Ovary (tissue), 9 donors: ENCODE measurements around the gene MRPL12. TPM values are rescaled to one million over a fixed set of nuclear protein-coding genes. Genes with fewer than 3 reads are reported as not detected.

Source experiments
- DNase-seq, 5 donors: peaks; one replicate each; pipeline ENCODE4 v3.0.0-alpha.2; 2019 to 2020
- H3K27ac ChIP-seq, 2 donors: fragments of 200-600 bp; one replicate each; pipeline versions ENCODE4 v1.5.1 to v1.8.0; 2019 to 2022
- H3K27me3 ChIP-seq: fragments of 200-600 bp; one replicate; pipeline ENCODE4 v1.8.0; 2022
- H3K36me3 ChIP-seq: fragments of 200-600 bp; sonication (generic); one replicate; pipeline ENCODE4 v1.5.1; 2019
- H3K4me1 ChIP-seq: one replicate; pipeline ENCODE4 v1.8.1; 2013; ENCODE audit warnings: mild to moderate bottlenecking, moderate library complexity; ENCODE audit not compliant: insufficient read depth
- H3K4me3 ChIP-seq: fragments of 200-600 bp; sonication (generic); one replicate; pipeline ENCODE4 v1.5.1; 2017
- H3K9me3 ChIP-seq, 2 donors: fragments of 200-600 bp in 1 of 2; sonication (generic) in 1 of 2; one replicate each; pipeline versions ENCODE4 v1.5.1 to v1.8.1; 2013 to 2019; ENCODE audit warnings: mild to moderate bottlenecking in 1 of 2, moderate library complexity in 1 of 2
- EP300 ChIP-seq: sonication (generic); formaldehyde crosslinking; IDR thresholded peaks from one replicate; pipeline ENCODE4 v1.6.1; 2017; ENCODE audit warnings: antibody characterized with exemption
- POLR2A ChIP-seq: fragments of 450-650 bp; IDR thresholded peaks from one replicate; pipeline ENCODE4 v1.6.1; 2017; ENCODE audit warnings: antibody characterized with exemption, mild to moderate bottlenecking, moderate library complexity
- WGBS, 3 donors: extraction: QIAGEN DNeasy Blood & Tissue Kit in 1 of 3; methylation state at CpG; one replicate each; pipeline versions ENCODE4 v1.1.5 to v1.1.7; 2013 to 2017; 5-methylcytosine and 5-hydroxymethylcytosine counted together
- intact Hi-C, 4 donors: fragments of 100-400 bp; cut with DNase I; formaldehyde crosslinking; loops; one replicate each; pipeline versions ENCODE4 v1.11.0 to v1.15.1; 2022 to 2023
- microRNA-seq, 3 donors: library from miRNA; unstranded; fragments of <30 nt; microRNA quantifications; one replicate each; pipeline versions ENCODE4 to v1.2.0, GENCODE V29; 2019 to 2020
- polyA plus RNA-seq, 2 donors: library from polyadenylated mRNA; stranded (reverse); fragments of 200-250 nt in 1 of 2; fragments of 350-450 nt in 1 of 2; fragmentation: Illumina TruSeq in 1 of 2; extraction: RNeasy Lipid Tissue Mini Kit (QIAGEN cat#74804) in 1 of 2; gene quantifications; one replicate each; pipeline ENCODE4 v1.2.3, GENCODE V29; 2013 to 2014
- small RNA-seq: library from RNA; depleted of rRNA; stranded (forward); fragments of <200 nt; gene quantifications from one replicate; pipeline ENCODE3, GENCODE V24; 2016
- total RNA-seq, 7 donors: library from RNA; depleted of rRNA in 2 of 7; stranded (reverse); fragments of >200 nt in 2 of 7; fragmentation: NEBNext Ultra II Directional in 3 of 7; extraction: Animal tissue kit (Norgen Biotek cat#: 25700) in 3 of 7; gene quantifications; one replicate each; pipeline versions ENCODE4 v1.1.0 to v1.2.4, GENCODE V29; 2016 to 2023
- TF ChIP-seq, protein P1 (sequence below), 3 donors: fragments of 450-650 bp in 2 of 3; fragments of 200-600 bp in 1 of 3; IDR thresholded peaks; one replicate each; pipeline versions ENCODE4 v1.5.1 to v1.8.0; 2016 to 2022; ENCODE audit warnings: antibody characterized with exemption in 3 of 3, mild to moderate bottlenecking in 1 of 3
- donor health status: DM: no; HTN: no; CAD: no; lungs with moderate emphysema.
- donor health status: DM: no; HTN: no; CAD: no.
- donor health status: Bipolar disorder and iron deficiency.
- donor health status: DM: yes; HTN: yes; CAD: no.
- donor health status: DM: no; HTN: no; CAD: no.
- donor health status: DM: yes; HTN: yes; CAD: no.

MRPL12 gene
- total and polyA plus RNA-seq, 9 donors, result 12.9 to 47.2 (median 36.8) TPM

DNA sequence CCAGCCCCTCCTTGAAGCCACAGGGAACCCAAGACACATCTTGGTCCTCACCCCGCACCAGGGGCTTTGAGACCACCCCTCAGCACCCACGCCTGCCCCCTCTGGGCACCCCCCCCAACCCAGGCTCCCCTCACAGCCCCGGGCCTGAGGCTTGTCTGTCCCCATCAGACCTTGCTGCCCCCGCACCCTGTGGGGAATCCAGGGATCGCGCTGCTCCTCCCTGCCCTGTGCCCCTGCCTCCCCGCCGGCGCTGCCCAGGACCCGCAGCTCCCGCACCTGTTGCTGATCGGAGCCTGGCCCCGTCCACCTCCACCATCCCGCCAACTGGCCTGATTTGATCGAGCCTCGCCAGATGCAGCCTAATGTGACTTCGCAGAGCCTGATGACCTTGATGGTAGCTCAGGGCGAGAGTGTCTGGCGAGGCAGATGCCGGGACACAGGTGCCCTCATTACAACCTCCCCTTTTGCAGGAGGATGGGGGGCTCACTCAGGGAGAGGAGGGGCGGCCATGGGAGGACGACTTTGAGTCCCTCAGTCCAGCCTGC lies 38.0 kb downstream of the MRPL12 start:
- Histone ChIP-seq H3K4me1 (no peaks in the 10 kb centered on the region), H3K4me3 (no peak overlapping the region), H3K27ac (no peak overlapping the region), H3K36me3 (no peaks in the 10 kb centered on the region), H3K9me3 (peaks cover 0 to 2% of the 10 kb centered on the region in 2 donors), H3K27me3 (no peaks in the 10 kb centered on the region)
- TF ChIP-seq EP300 (no peak), POLR2A (no peak)
- TF ChIP-seq, protein P1, sequence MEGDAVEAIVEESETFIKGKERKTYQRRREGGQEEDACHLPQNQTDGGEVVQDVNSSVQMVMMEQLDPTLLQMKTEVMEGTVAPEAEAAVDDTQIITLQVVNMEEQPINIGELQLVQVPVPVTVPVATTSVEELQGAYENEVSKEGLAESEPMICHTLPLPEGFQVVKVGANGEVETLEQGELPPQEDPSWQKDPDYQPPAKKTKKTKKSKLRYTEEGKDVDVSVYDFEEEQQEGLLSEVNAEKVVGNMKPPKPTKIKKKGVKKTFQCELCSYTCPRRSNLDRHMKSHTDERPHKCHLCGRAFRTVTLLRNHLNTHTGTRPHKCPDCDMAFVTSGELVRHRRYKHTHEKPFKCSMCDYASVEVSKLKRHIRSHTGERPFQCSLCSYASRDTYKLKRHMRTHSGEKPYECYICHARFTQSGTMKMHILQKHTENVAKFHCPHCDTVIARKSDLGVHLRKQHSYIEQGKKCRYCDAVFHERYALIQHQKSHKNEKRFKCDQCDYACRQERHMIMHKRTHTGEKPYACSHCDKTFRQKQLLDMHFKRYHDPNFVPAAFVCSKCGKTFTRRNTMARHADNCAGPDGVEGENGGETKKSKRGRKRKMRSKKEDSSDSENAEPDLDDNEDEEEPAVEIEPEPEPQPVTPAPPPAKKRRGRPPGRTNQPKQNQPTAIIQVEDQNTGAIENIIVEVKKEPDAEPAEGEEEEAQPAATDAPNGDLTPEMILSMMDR (IDR thresholded peaks at IDR 0.05), result no peak
- intact Hi-C loops, result no loop called here
- DNase-seq, result no peak
- WGBS, 3 donors, result 20 to 29% (median 21%) methylated on average over 22 of the region's 22 CpGs

DNA sequence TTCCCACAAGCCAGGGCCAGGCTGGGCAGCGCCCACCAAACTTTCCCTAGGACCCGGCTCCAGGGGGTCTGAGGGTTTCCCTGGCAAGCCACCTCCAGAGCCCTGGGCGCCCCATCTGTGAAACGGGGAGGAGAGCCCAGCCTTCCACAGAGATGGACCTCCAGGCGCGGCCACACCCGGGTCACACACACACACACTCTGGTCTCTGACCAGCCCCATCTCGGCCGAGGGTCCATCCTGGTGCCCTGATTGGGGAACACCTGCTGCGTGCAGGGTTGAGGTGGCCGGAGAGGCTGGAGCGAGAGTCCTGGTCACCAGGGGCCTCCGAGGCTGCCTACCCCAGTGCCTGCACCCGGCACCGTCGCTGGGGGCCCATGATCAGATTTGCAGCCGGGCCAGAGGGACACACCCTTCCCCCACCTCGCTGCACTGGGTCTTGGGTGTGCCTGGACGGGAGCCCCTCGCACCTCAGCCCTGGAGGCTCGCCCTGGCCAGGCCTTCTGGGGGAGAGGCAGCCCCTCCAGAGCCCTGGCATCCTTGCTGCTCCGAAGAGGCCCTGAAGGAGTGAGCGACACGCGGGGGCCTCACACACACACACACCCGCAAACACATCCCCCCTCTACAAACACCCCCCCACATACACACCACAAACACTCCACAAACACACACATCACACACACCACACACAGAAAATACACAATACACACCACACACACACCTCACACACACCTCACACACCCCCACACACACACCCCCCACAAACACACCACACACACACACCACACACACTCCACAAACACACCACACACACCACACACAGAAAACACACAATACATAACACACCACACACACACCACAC lies 38.7 kb downstream of the MRPL12 start:
- TF ChIP-seq, protein P1 (IDR thresholded peaks at IDR 0.05), result no peak
- TF ChIP-seq EP300 (no peak), POLR2A (no peak)

More for the DNA sequence above, 38.7 kb downstream of the MRPL12 start:
- DNase-seq, result peak in 1 of 5 donors; percentile 31
- no peaks in the 10 kb centered on the region for H3K4me1 ChIP-seq
- no peaks in the 10 kb centered on the region for H3K36me3 ChIP-seq
- intact Hi-C loops, result no loop called here
- 34 to 42% (median 39%) methylated on average over 23 to 26 of the region's 26 CpGs for WGBS, 3 donors
- H3K27me3 ChIP-seq, result no peaks in the 10 kb centered on the region
- H3K27ac ChIP-seq, result no peak overlapping the region
- no peak overlapping the region for H3K4me3 ChIP-seq
- H3K9me3 ChIP-seq, result peaks cover 0 to 2% of the 10 kb centered on the region in 2 donors

Small RNA genes within 50 kb of the gene (microRNA-seq; reads per million reads assigned to microRNA genes)
- 0 reads per million in 3 donors for gene MIR6786

Small RNA genes within 50 kb of the gene (small RNA-seq; reads per million reads assigned to genes)
- gene MIR6786, result not detected

Other genes with a start within 250 kb of the MRPL12 start
- gene ACTG1, start 190.6 kb upstream of the MRPL12 start, total RNA-seq, result 1,000 to 10,000 TPM; 3,016 to 5,681 (median 4,174) TPM
- 1,000 to 10,000 TPM; 1,825 to 3,391 TPM for gene ACTG1, start 190.6 kb upstream of the MRPL12 start, polyA plus RNA-seq
- gene FSCN2, start 175.0 kb upstream of the MRPL12 start, total RNA-seq, result 1 to 10 TPM; 1.8 to 6.4 (median 3.9) TPM
- gene FSCN2, start 175.0 kb upstream of the MRPL12 start, polyA plus RNA-seq, result 1 to 10 TPM in 1 of 2 donors, under 1 TPM in 1; 0.13 to 1.6 TPM
- 10 to 100 TPM; 14.9 to 29.1 (median 25.1) TPM for gene FAAP100, start 151.0 kb upstream of the MRPL12 start, total RNA-seq
- gene FAAP100, start 151.0 kb upstream of the MRPL12 start, polyA plus RNA-seq, result 10 to 100 TPM in 1 of 2 donors, under 1 TPM in 1; 0.77 to 19.7 TPM
- gene NPLOC4, start 66.3 kb upstream of the MRPL12 start, total RNA-seq, result 10 to 100 TPM; 24.4 to 76.0 (median 56.3) TPM
- gene NPLOC4, start 66.3 kb upstream of the MRPL12 start, polyA plus RNA-seq, result 10 to 100 TPM; 25.4 to 84.8 TPM
- 1 to 10 TPM in 4 of 7 donors, under 1 TPM in 3; 0.73 to 3.3 (median 1.2) TPM for gene TSPAN10, start 66.2 kb upstream of the MRPL12 start, total RNA-seq
- gene TSPAN10, start 66.2 kb upstream of the MRPL12 start, polyA plus RNA-seq, result 1 to 10 TPM in 1 of 2 donors, under 1 TPM in 1; 0.68 to 1.5 TPM
- gene PDE6G, start 46.8 kb upstream of the MRPL12 start, total RNA-seq, result under 1 TPM in 1 of 7 donors, not detected in 6; 0.22 TPM
- 1 to 10 TPM in 1 of 2 donors, under 1 TPM in 1; 0.39 to 1.3 TPM for gene PDE6G, start 46.8 kb upstream of the MRPL12 start, polyA plus RNA-seq
- gene OXLD1, start 36.8 kb upstream of the MRPL12 start, total RNA-seq, result 10 to 100 TPM; 14.5 to 35.7 (median 20.9) TPM
- 10 to 100 TPM in 1 of 2 donors, 1 to 10 TPM in 1; 1.7 to 32.8 TPM for gene OXLD1, start 36.8 kb upstream of the MRPL12 start, polyA plus RNA-seq
- 10 to 100 TPM in 3 of 7 donors, 1 to 10 TPM in 4; 5.1 to 17.8 (median 9.4) TPM for gene CCDC137, start 36.6 kb upstream of the MRPL12 start, total RNA-seq
- 10 to 100 TPM in 1 of 2 donors, 1 to 10 TPM in 1; 6.9 to 10.4 TPM for gene CCDC137, start 36.6 kb upstream of the MRPL12 start, polyA plus RNA-seq
- 10 to 100 TPM; 22.8 to 45.1 (median 31.1) TPM for gene ARL16, start 19.6 kb upstream of the MRPL12 start, total RNA-seq
- gene ARL16, start 19.6 kb upstream of the MRPL12 start, polyA plus RNA-seq, result 10 to 100 TPM; 29.4 to 55.5 TPM
- gene HGS, start 19.4 kb upstream of the MRPL12 start, total RNA-seq, result 10 to 100 TPM; 39.1 to 91.5 (median 71.7) TPM
- gene HGS, start 19.4 kb upstream of the MRPL12 start, polyA plus RNA-seq, result 10 to 100 TPM; 73.4 to 73.9 TPM
- 1 to 10 TPM; 2.4 to 9.8 (median 7.9) TPM for gene SLC25A10, start 8.9 kb downstream of the MRPL12 start, total RNA-seq
- 1 to 10 TPM in 1 of 2 donors, under 1 TPM in 1; 0.12 to 8.7 TPM for gene SLC25A10, start 8.9 kb downstream of the MRPL12 start, polyA plus RNA-seq
- not detected for gene GCGR, start 100.8 kb downstream of the MRPL12 start, total RNA-seq
- gene GCGR, start 100.8 kb downstream of the MRPL12 start, polyA plus RNA-seq, result not detected
- gene MCRIP1, start 129.9 kb downstream of the MRPL12 start, total RNA-seq, result 100 to 1,000 TPM in 3 of 7 donors, 10 to 100 TPM in 4; 81.1 to 135 (median 97.0) TPM
- 100 to 1,000 TPM in 1 of 2 donors, under 1 TPM in 1; 0.30 to 129 TPM for gene MCRIP1, start 129.9 kb downstream of the MRPL12 start, polyA plus RNA-seq
- gene PPP1R27, start 131.7 kb downstream of the MRPL12 start, total RNA-seq, result not detected
- under 1 TPM in 1 of 2 donors, not detected in 1; 0.22 TPM for gene PPP1R27, start 131.7 kb downstream of the MRPL12 start, polyA plus RNA-seq
- gene P4HB, start 157.2 kb downstream of the MRPL12 start, total RNA-seq, result 100 to 1,000 TPM; 230 to 435 (median 312) TPM
- 1,000 to 10,000 TPM in 1 of 2 donors, 100 to 1,000 TPM in 1; 222 to 2,080 TPM for gene P4HB, start 157.2 kb downstream of the MRPL12 start, polyA plus RNA-seq
- 100 to 1,000 TPM in 6 of 7 donors, 10 to 100 TPM in 1; 52.0 to 455 (median 318) TPM for gene ARHGDIA, start 168.0 kb downstream of the MRPL12 start, total RNA-seq
- gene ARHGDIA, start 168.0 kb downstream of the MRPL12 start, polyA plus RNA-seq, result 100 to 1,000 TPM in 1 of 2 donors, 10 to 100 TPM in 1; 65.8 to 158 TPM
- 100 to 1,000 TPM in 1 of 7 donors, 10 to 100 TPM in 6; 27.2 to 160 (median 58.5) TPM for gene ALYREF, start 188.2 kb downstream of the MRPL12 start, total RNA-seq
- 10 to 100 TPM; 14.2 to 34.1 TPM for gene ALYREF, start 188.2 kb downstream of the MRPL12 start, polyA plus RNA-seq
- gene ANAPC11, start 188.4 kb downstream of the MRPL12 start, total RNA-seq, result 100 to 1,000 TPM in 1 of 7 donors, 10 to 100 TPM in 6; 49.4 to 135 (median 81.0) TPM
- gene ANAPC11, start 188.4 kb downstream of the MRPL12 start, polyA plus RNA-seq, result 100 to 1,000 TPM in 1 of 2 donors, 1 to 10 TPM in 1; 6.1 to 132 TPM
- gene NPB, start 198.9 kb downstream of the MRPL12 start, total RNA-seq, result 1 to 10 TPM in 5 of 7 donors, under 1 TPM in 2; 0.67 to 3.1 (median 1.4) TPM
- gene NPB, start 198.9 kb downstream of the MRPL12 start, polyA plus RNA-seq, result 1 to 10 TPM in 1 of 2 donors, under 1 TPM in 1; 0.43 to 1.3 TPM
- gene PCYT2, start 208.0 kb downstream of the MRPL12 start, total RNA-seq, result 10 to 100 TPM; 12.6 to 71.4 (median 25.7) TPM
- 10 to 100 TPM; 20.6 to 29.7 TPM for gene PCYT2, start 208.0 kb downstream of the MRPL12 start, polyA plus RNA-seq
- gene SIRT7, start 214.8 kb downstream of the MRPL12 start, total RNA-seq, result 10 to 100 TPM; 12.6 to 17.7 (median 15.5) TPM
- 10 to 100 TPM in 1 of 2 donors, 1 to 10 TPM in 1; 3.4 to 15.2 TPM for gene SIRT7, start 214.8 kb downstream of the MRPL12 start, polyA plus RNA-seq
- 10 to 100 TPM; 10.6 to 21.1 (median 16.3) TPM for gene MAFG, start 224.4 kb downstream of the MRPL12 start, total RNA-seq
- 10 to 100 TPM in 1 of 2 donors, 1 to 10 TPM in 1; 9.5 to 11.8 TPM for gene MAFG, start 224.4 kb downstream of the MRPL12 start, polyA plus RNA-seq
- 100 to 1,000 TPM in 1 of 7 donors, 10 to 100 TPM in 2, 1 to 10 TPM in 4; 1.5 to 119 (median 9.4) TPM for gene PYCR1, start 233.9 kb downstream of the MRPL12 start, total RNA-seq
- 1 to 10 TPM; 6.1 to 8.1 TPM for gene PYCR1, start 233.9 kb downstream of the MRPL12 start, polyA plus RNA-seq
- not detected for gene MYADML2, start 243.9 kb downstream of the MRPL12 start, total RNA-seq
- not detected for gene MYADML2, start 243.9 kb downstream of the MRPL12 start, polyA plus RNA-seq